IPS DF 6.9 (cell line): ENCODE data around the gene DNAJC1.

Source experiments
- DNase-seq: peaks from one replicate; pipeline ENCODE4 v3.0.0-alpha.2; 2013; ENCODE audit warnings: low read depth, low spot score
- H3K27ac ChIP-seq: one replicate; pipeline ENCODE4 v1.5.1; 2013; ENCODE audit warnings: low read length, control low read depth
- H3K27me3 ChIP-seq: 2 replicates; pipeline ENCODE4 v1.6.1; 2013; ENCODE audit warnings: mild to moderate bottlenecking, low read length; ENCODE audit not compliant: control insufficient read depth, insufficient read depth
- H3K36me3 ChIP-seq: 2 replicates; pipeline ENCODE4 v1.6.1; 2013; ENCODE audit warnings: low read length; ENCODE audit not compliant: control insufficient read depth, insufficient read depth
- H3K4me1 ChIP-seq: 2 replicates; pipeline ENCODE4 v1.6.1; 2013; ENCODE audit warnings: low read length; ENCODE audit not compliant: control insufficient read depth, insufficient read depth
- H3K4me3 ChIP-seq: 2 replicates; pipeline ENCODE4 v1.5.1; 2013; ENCODE audit warnings: mild to moderate bottlenecking, low read length
- H3K9me3 ChIP-seq: 2 replicates; pipeline ENCODE4 v1.6.1; 2013; ENCODE audit warnings: low read length, inconsistent platforms; ENCODE audit not compliant: control insufficient read depth, insufficient read depth
- WGBS: extraction: QIAGEN DNeasy Blood & Tissue Kit; methylation state at CpG from one replicate; pipeline ENCODE4 v1.1.7; 2013; ENCODE audit warnings: mixed read lengths, missing lambda C conversion rate; ENCODE audit not compliant: insufficient read length, insufficient coverage; 5-methylcytosine and 5-hydroxymethylcytosine counted together

DNAJC1 gene

GRCh38 chr10:21910798-21911197 is 92.7 kb downstream of the DNAJC1 start:
- Histone ChIP-seq H3K36me3 (no peaks in the 10 kb centered on the region), H3K27me3 (no peaks in the 10 kb centered on the region), H3K9me3 (no peaks in the 10 kb centered on the region), H3K27ac (no peak overlapping the region), H3K4me1 (no peaks in the 10 kb centered on the region), H3K4me3 (no peak overlapping the region)
- WGBS: no CpG with 5 or more reads among the region's 5 CpGs
- DNase-seq: no peak

GRCh38 chr10:21907436-21907835 is 96.1 kb downstream of the DNAJC1 start:
- no peak overlapping the region for H3K27ac ChIP-seq
- DNase-seq: no peak
- H3K36me3 ChIP-seq: no peaks in the 10 kb centered on the region
- H3K27me3 ChIP-seq: no peaks in the 10 kb centered on the region
- H3K9me3 ChIP-seq: no peaks in the 10 kb centered on the region
- H3K4me3 ChIP-seq: no peak overlapping the region
- no peaks in the 10 kb centered on the region for H3K4me1 ChIP-seq
- no CpG with 5 or more reads among the region's 2 CpGs for WGBS

- no peak overlapping the region for H3K4me3 ChIP-seq
- H3K27ac ChIP-seq: no peak overlapping the region
- H3K27me3 ChIP-seq: no peaks in the 10 kb centered on the region
- H3K9me3 ChIP-seq: no peaks in the 10 kb centered on the region
- WGBS: no CpG with 5 or more reads among the region's 2 CpGs
- H3K36me3 ChIP-seq: no peaks in the 10 kb centered on the region
- DNase-seq: no peak
- H3K4me1 ChIP-seq: no peaks in the 10 kb centered on the region
Observed at GRCh38 chr10:21904930-21905329, 98.6 kb downstream of the DNAJC1 start.

- H3K4me1 ChIP-seq: no peaks in the 10 kb centered on the region
- no peak for DNase-seq
- no CpG with 5 or more reads among the region's 5 CpGs for WGBS
- H3K36me3 ChIP-seq: no peaks in the 10 kb centered on the region
- H3K27ac ChIP-seq: no peak overlapping the region
- no peak overlapping the region for H3K4me3 ChIP-seq
- no peaks in the 10 kb centered on the region for H3K27me3 ChIP-seq
- no peaks in the 10 kb centered on the region for H3K9me3 ChIP-seq
Observed at GRCh38 chr10:21899736-21900135, 103.8 kb downstream of the DNAJC1 start.

GRCh38 chr10:21895932-21896331 is 107.6 kb downstream of the DNAJC1 start:
- no peaks in the 10 kb centered on the region for H3K4me1 ChIP-seq

GRCh38 chr10:21894648-21895342 is 108.7 kb downstream of the DNAJC1 start:
- no peaks in the 10 kb centered on the region for H3K27me3 ChIP-seq
- no peaks in the 10 kb centered on the region for H3K4me1 ChIP-seq
- H3K27ac ChIP-seq: no peak overlapping the region
- H3K36me3 ChIP-seq: no peaks in the 10 kb centered on the region
- H3K4me3 ChIP-seq: no peak overlapping the region
- WGBS: no CpG with 5 or more reads among the region's 4 CpGs
- H3K9me3 ChIP-seq: no peaks in the 10 kb centered on the region
- DNase-seq: no peak

More at GRCh38 chr10:21895932-21896331, 107.6 kb downstream of the DNAJC1 start:
- no peaks in the 10 kb centered on the region for H3K27me3 ChIP-seq
- H3K9me3 ChIP-seq: no peaks in the 10 kb centered on the region
- no CpG with 5 or more reads among the region's 1 CpG for WGBS
- H3K27ac ChIP-seq: no peak overlapping the region
- no peak overlapping the region for H3K4me3 ChIP-seq
- no peaks in the 10 kb centered on the region for H3K36me3 ChIP-seq
- DNase-seq: no peak

- Histone ChIP-seq H3K9me3 (no peaks in the 10 kb centered on the region), H3K4me1 (no peaks in the 10 kb centered on the region), H3K27me3 (no peaks in the 10 kb centered on the region), H3K27ac (no peak overlapping the region), H3K36me3 (no peaks in the 10 kb centered on the region), H3K4me3 (no peak overlapping the region)
- no CpG with 5 or more reads among the region's 3 CpGs for WGBS
- DNase-seq: no peak
Observed at GRCh38 chr10:21891439-21891838, 112.1 kb downstream of the DNAJC1 start.

GRCh38 chr10:21889477-21890275 is 113.9 kb downstream of the DNAJC1 start:
- H3K9me3 ChIP-seq: no peaks in the 10 kb centered on the region
- no peak overlapping the region for H3K27ac ChIP-seq
- no peaks in the 10 kb centered on the region for H3K4me1 ChIP-seq
- no peak overlapping the region for H3K4me3 ChIP-seq
- H3K36me3 ChIP-seq: no peaks in the 10 kb centered on the region
- no peaks in the 10 kb centered on the region for H3K27me3 ChIP-seq
- no CpG with 5 or more reads among the region's 2 CpGs for WGBS
- no peak for DNase-seq

- Histone ChIP-seq H3K9me3 (no peaks in the 10 kb centered on the region), H3K27ac (no peak overlapping the region), H3K36me3 (no peaks in the 10 kb centered on the region), H3K4me1 (no peaks in the 10 kb centered on the region), H3K4me3 (no peak overlapping the region), H3K27me3 (no peaks in the 10 kb centered on the region)
- no CpG with 5 or more reads among the region's 5 CpGs for WGBS
- DNase-seq: no peak
Observed at GRCh38 chr10:21888959-21889358, 114.6 kb downstream of the DNAJC1 start.

- Histone ChIP-seq H3K27me3 (no peaks in the 10 kb centered on the region), H3K9me3 (no peaks in the 10 kb centered on the region), H3K27ac (no peak overlapping the region), H3K36me3 (no peaks in the 10 kb centered on the region), H3K4me1 (no peaks in the 10 kb centered on the region), H3K4me3 (no peak overlapping the region)
- no peak for DNase-seq
Observed at GRCh38 chr10:21885940-21886339, 117.6 kb downstream of the DNAJC1 start.

GRCh38 chr10:21873198-21873597 is 130.3 kb downstream of the DNAJC1 start:
- Histone ChIP-seq H3K9me3 (no peaks in the 10 kb centered on the region), H3K36me3 (no peaks in the 10 kb centered on the region), H3K27ac (no peak overlapping the region), H3K4me3 (no peak overlapping the region), H3K4me1 (no peaks in the 10 kb centered on the region), H3K27me3 (no peaks in the 10 kb centered on the region)
- WGBS: no CpG with 5 or more reads among the region's 5 CpGs
- DNase-seq: no peak
